OCI-LY1 (cell line): ENCODE measurements around the gene CHCHD10.

Source experiments
- CTCF ChIP-seq: fragments of 200-600 bp; sonication (generic), shearing (Covaris generic); IDR thresholded peaks from 2 replicates; pipeline ENCODE4 v1.5.1; 2017; ENCODE audit warnings: mild to moderate bottlenecking, antibody characterized with exemption, low read length, moderate library complexity, mixed read lengths
- EZH2 ChIP-seq: fragments of 200-600 bp; sonication (generic), shearing (Covaris generic); IDR thresholded peaks from 2 replicates; pipeline ENCODE4 v1.8.0; 2017; ENCODE audit warnings: borderline replicate concordance, mixed run types, mild to moderate bottlenecking, antibody characterized with exemption, low read length, moderate library complexity, mixed read lengths

GRCh38 chr22:23804781-23805291 is 37.1 kb upstream of the CHCHD10 start:
- TF ChIP-seq CTCF, result no peak; the same call in 1 of the 2 replicates
- no peak for TF ChIP-seq EZH2
